Sigmoid colon (tissue), 7 donors: ENCODE measurements around the gene BBS5. TPM values are rescaled to one million over a fixed set of nuclear protein-coding genes. Genes with fewer than 3 reads are reported as not detected.
"Not testable (repeated sequence)": the region's sequence is repeated elsewhere in the genome, so short reads cannot be mapped to it uniquely, and the experiment has no call there.

Source experiments
- DNase-seq: peaks from one replicate; pipeline ENCODE4 v3.0.0-alpha.2; 2019
- H3K27ac ChIP-seq, 4 donors: fragments of 200-600 bp; sonication (generic); one replicate each; pipeline ENCODE4 v1.5.1; 2016 to 2019; ENCODE audit warnings: mild to moderate bottlenecking in 1 of 4
- H3K27me3 ChIP-seq, 3 donors: fragments of 200-600 bp; sonication (generic); one replicate each; pipeline ENCODE4 v1.5.1; 2019; ENCODE audit warnings: mild to moderate bottlenecking in 1 of 3
- H3K36me3 ChIP-seq, 4 donors: fragments of 200-600 bp; sonication (generic); one replicate each; pipeline ENCODE4 v1.5.1; 2016 to 2019
- H3K4me1 ChIP-seq, 4 donors: fragments of 200-600 bp; sonication (generic); one replicate each; pipeline ENCODE4 v1.5.1; 2017 to 2019
- H3K4me3 ChIP-seq, 4 donors: fragments of 200-600 bp; sonication (generic); one replicate each; pipeline ENCODE4 v1.5.1; 2017 to 2019; ENCODE audit warnings: mild to moderate bottlenecking in 2 of 4, moderate library complexity in 1 of 4
- H3K9me3 ChIP-seq, 4 donors: fragments of 200-600 bp in 3 of 4; sonication (generic) in 3 of 4; one replicate each; pipeline versions ENCODE4 v1.5.1 to v1.6.1; 2013 to 2019
- CTCF ChIP-seq, 4 experiments: fragments of 450-650 bp in 3 of 4; fragments of 200-600 bp in 1 of 4; IDR thresholded peaks; one replicate each; pipeline ENCODE4 v1.5.1; 2016 to 2019; ENCODE audit warnings: antibody characterized with exemption in 4 of 4, mild to moderate bottlenecking in 3 of 4, moderate library complexity in 2 of 4
- EP300 ChIP-seq, 4 donors: sonication (generic); formaldehyde crosslinking; IDR thresholded peaks; one replicate each; pipeline ENCODE4 v1.6.1; 2017; ENCODE audit warnings: antibody characterized with exemption in 4 of 4
- POLR2A ChIP-seq, 2 donors: fragments of 450-650 bp; IDR thresholded peaks; one replicate each; pipeline ENCODE4 v1.6.1; 2016; ENCODE audit warnings: antibody characterized with exemption in 2 of 2, mild to moderate bottlenecking in 2 of 2, moderate library complexity in 2 of 2
- POLR2AphosphoS5 ChIP-seq, 4 donors: sonication (generic); formaldehyde crosslinking; IDR thresholded peaks; one replicate each; pipeline ENCODE4 v1.6.1; 2017; ENCODE audit warnings: antibody characterized with exemption in 4 of 4
- WGBS, 2 donors: extraction: QIAGEN DNeasy Blood & Tissue Kit; methylation state at CpG; one replicate each; pipeline ENCODE4 v1.1.7; 2013; 5-methylcytosine and 5-hydroxymethylcytosine counted together
- intact Hi-C: fragments of 100-400 bp; cut with DNase I; formaldehyde crosslinking; loops from one replicate; pipeline ENCODE4 v1.15.1; 2023
- polyA plus RNA-seq, 3 donors: library from polyadenylated mRNA; stranded (reverse); fragments of 200-250 nt; gene quantifications; one replicate each; pipeline ENCODE4 v1.2.3, GENCODE V29; 2013
- total RNA-seq, 4 donors: library from RNA; depleted of rRNA; stranded (reverse); fragments of >200 nt; gene quantifications; one replicate each; pipeline ENCODE4 v1.1.0, GENCODE V29; 2016
- donor health status: healthy with polysubstance abuse.
- donor health status: Bipolar disorder and iron deficiency.
- donor health status: healthy.

BBS5 gene
- 1 to 10 TPM; 8.2 to 9.5 (median 9.2) TPM for total RNA-seq
- polyA plus RNA-seq, result 1 to 10 TPM in 2 of 3 donors, under 1 TPM in 1; 0.92 to 2.3 (median 1.2) TPM

GRCh38 chr2:169479257-169480078 lies at the start of gene BBS5:
Gene BBS5 (plus strand): TSS chr2:169479494. CDS start chr2:169479554, 60 bp downstream.
- H3K4me1 ChIP-seq, result peaks cover 0 to 7% (median 4%) of the 10 kb centered on the region in 4 donors
- DNase-seq, result peak; percentile 91
- intact Hi-C loops, result loop anchor here (10.0 kb wide), 1 partner anchor 75 kb away; no protein-coding TSS in a partner anchor
- WGBS, 2 donors, result 0 to 1% methylated on average over 71 of the region's 71 CpGs
- no peaks in the 10 kb centered on the region for H3K27me3 ChIP-seq
- peaks cover 0 to 26% (median 9%) of the 10 kb centered on the region in 4 donors for H3K36me3 ChIP-seq
- no peaks in the 10 kb centered on the region for H3K9me3 ChIP-seq
- H3K27ac ChIP-seq, result peak within 1 kb of the TSS; percentile 82 to 84 (median 84)
- H3K4me3 ChIP-seq, result peak within 1 kb of the TSS; percentile 66 to 84 (median 70)
- peak in 1 of 4 experiments; percentile 34 for TF ChIP-seq CTCF (IDR thresholded peaks at IDR 0.05)
- TF ChIP-seq POLR2AphosphoS5 (IDR thresholded peaks at IDR 0.05), result peak; percentile 44 to 73 (median 64)
- no peak for TF ChIP-seq POLR2A (IDR thresholded peaks at IDR 0.05)
- TF ChIP-seq EP300 (IDR thresholded peaks at IDR 0.05), result no peak

- H3K4me1 ChIP-seq, H3K27me3 ChIP-seq, H3K9me3 ChIP-seq, H3K36me3 ChIP-seq, H3K4me3 ChIP-seq, DNase-seq, intact Hi-C loops, H3K27ac ChIP-seq: not testable (repeated sequence)
Observed at GRCh38 chr2:169431772-169432171, 47.5 kb upstream of the BBS5 start.

GRCh38 chr2:169434236-169434635 lies 45.1 kb upstream of the BBS5 start:
- H3K27ac ChIP-seq, H3K27me3 ChIP-seq, H3K9me3 ChIP-seq, H3K4me1 ChIP-seq, H3K36me3 ChIP-seq, H3K4me3 ChIP-seq, DNase-seq, intact Hi-C loops: not testable (repeated sequence)
- WGBS, 2 donors, result 83 to 85% methylated on average over 1 of the region's 1 CpG

GRCh38 chr2:169438466-169439072 lies 40.7 kb upstream of the BBS5 start:
- DNase-seq, result no peak
- intact Hi-C loops, result no loop called here
- Histone ChIP-seq H3K4me1 (no peaks in the 10 kb centered on the region), H3K27ac (no peak overlapping the region), H3K4me3 (no peak overlapping the region), H3K9me3 (no peaks in the 10 kb centered on the region), H3K27me3 (no peaks in the 10 kb centered on the region), H3K36me3 (no peaks in the 10 kb centered on the region)
- 21 to 45% methylated on average over 3 of the region's 3 CpGs for WGBS, 2 donors
- TF ChIP-seq EP300 (IDR thresholded peaks at IDR 0.05), result no peak
- no peak for TF ChIP-seq CTCF (IDR thresholded peaks at IDR 0.05)
- no peak for TF ChIP-seq POLR2A (IDR thresholded peaks at IDR 0.05)
- TF ChIP-seq POLR2AphosphoS5 (IDR thresholded peaks at IDR 0.05), result no peak

- Histone ChIP-seq H3K9me3 (no peaks in the 10 kb centered on the region), H3K4me1 (no peaks in the 10 kb centered on the region), H3K4me3 (no peak overlapping the region), H3K27ac (no peak overlapping the region), H3K27me3 (no peaks in the 10 kb centered on the region), H3K36me3 (no peaks in the 10 kb centered on the region)
- WGBS, 2 donors, result 88 to 93% methylated on average over 3 of the region's 3 CpGs
- no peak for DNase-seq
- intact Hi-C loops, result no loop called here
- no peak for TF ChIP-seq EP300 (IDR thresholded peaks at IDR 0.05)
- TF ChIP-seq POLR2AphosphoS5 (IDR thresholded peaks at IDR 0.05), result no peak
- TF ChIP-seq CTCF (IDR thresholded peaks at IDR 0.05), result no peak
- no peak for TF ChIP-seq POLR2A (IDR thresholded peaks at IDR 0.05)
Observed at GRCh38 chr2:169439900-169440299, 39.4 kb upstream of the BBS5 start.
